A204.1 (cell line): ENCODE measurements around the gene B4GALNT1.
A peak's percentile ranks its signal among the peaks of the same experiment; 100 is the strongest.

Experiments used
- FAIRE-seq: peaks from 2 replicates; lab custom pipeline; 2012; peaks lifted over from hg19 to GRCh38; lab: Jason Lieb, UNC

Gene B4GALNT1

GRCh38 chr12:57585156-57585555, 47.8 kb downstream of the B4GALNT1 start:
- FAIRE-seq = no peak

GRCh38 chr12:57584690-57585089, 48.3 kb downstream of the B4GALNT1 start:
- FAIRE-seq = no peak

GRCh38 chr12:57584050-57584449, 49.0 kb downstream of the B4GALNT1 start:
- no peak for FAIRE-seq

- peak; percentile 25 for FAIRE-seq
Measured at GRCh38 chr12:57583008-57583831, 49.8 kb downstream of the B4GALNT1 start.

GRCh38 chr12:57582440-57582839, 50.6 kb downstream of the B4GALNT1 start:
- no peak for FAIRE-seq

- no peak for FAIRE-seq
Measured at GRCh38 chr12:57581802-57582201, 51.2 kb downstream of the B4GALNT1 start.

- no peak for FAIRE-seq
Measured at GRCh38 chr12:57580466-57580795, 52.6 kb downstream of the B4GALNT1 start.

GRCh38 chr12:57579677-57580465, 53.1 kb downstream of the B4GALNT1 start:
- FAIRE-seq = no peak

- FAIRE-seq = no peak
Measured at GRCh38 chr12:57579011-57579410, 54.0 kb downstream of the B4GALNT1 start.

- FAIRE-seq = no peak
Measured at GRCh38 chr12:57577981-57578758, 54.8 kb downstream of the B4GALNT1 start.

GRCh38 chr12:57576613-57577160, 56.3 kb downstream of the B4GALNT1 start:
- FAIRE-seq = no peak
